ENCODE results near the gene TEX19.

TEX19 gene

GRCh38 chr17:82321947-82322466 lies 37.0 kb upstream of the TEX19 start:
- no peak for DNase-seq (ENCODE audit: low read depth)

GRCh38 chr17:82322526-82323453 lies 36.3 kb upstream of the TEX19 start:
- DNase-seq (ENCODE audit: low read depth), result no peak

GRCh38 chr17:82323514-82324234 lies 35.4 kb upstream of the TEX19 start:
- no peak for DNase-seq (ENCODE audit: low read depth)

GRCh38 chr17:82324566-82325285 lies 34.3 kb upstream of the TEX19 start:
- DNase-seq (ENCODE audit: low read depth), result no peak

GRCh38 chr17:82325286-82326180 lies 33.5 kb upstream of the TEX19 start:
- no peak for DNase-seq (ENCODE audit: low read depth)

GRCh38 chr17:82327289-82327688 lies 31.8 kb upstream of the TEX19 start:
- no peak for DNase-seq (ENCODE audit: low read depth)

GRCh38 chr17:82327757-82328140 lies 31.3 kb upstream of the TEX19 start:
- DNase-seq (ENCODE audit: low read depth), result no peak

- DNase-seq (ENCODE audit: low read depth), result no peak
Measured at GRCh38 chr17:82328141-82328993, 30.7 kb upstream of the TEX19 start.

- DNase-seq (ENCODE audit: low read depth), result no peak
Measured at GRCh38 chr17:82328994-82329507, 30.0 kb upstream of the TEX19 start.

- DNase-seq (ENCODE audit: low read depth), result no peak
Measured at GRCh38 chr17:82329683-82330321, 29.2 kb upstream of the TEX19 start.

GRCh38 chr17:82330322-82331239 lies 28.5 kb upstream of the TEX19 start:
- no peak for DNase-seq (ENCODE audit: low read depth)

GRCh38 chr17:82331345-82331939 lies 27.6 kb upstream of the TEX19 start:
- no peak for DNase-seq (ENCODE audit: low read depth)

- DNase-seq (ENCODE audit: low read depth), result no peak
Measured at GRCh38 chr17:82332669-82333278, 26.3 kb upstream of the TEX19 start.

- no peak for DNase-seq (ENCODE audit: low read depth)
Measured at GRCh38 chr17:82333279-82334171, 25.5 kb upstream of the TEX19 start, which contains the start of gene SECTM1. TSS of gene SECTM1 (minus strand) at chr17:82333766. CDS start at chr17:82327240, 6,526 bp downstream.

GRCh38 chr17:82334204-82334621 lies 24.8 kb upstream of the TEX19 start:
- no peak for DNase-seq (ENCODE audit: low read depth)

GRCh38 chr17:82334622-82335394 lies 24.2 kb upstream of the TEX19 start:
- DNase-seq (ENCODE audit: low read depth), result no peak

Data from activated T-cell treated with anti-CD3 and anti-CD28 coated beads for 24 hours (primary cell).